Measurements from ENCODE around the gene SH3TC1.

The SH3TC1 gene

GRCh38 chr4:8171984-8172924 lies 26.8 kb upstream of the SH3TC1 start:
- Histone ChIP-seq H3K4me3 (replicated peaks; ENCODE audit: insufficient read depth, low read length) (no peak overlapping the region), H3K27ac (replicated peaks) (no peak overlapping the region), H3K27me3 (ENCODE audit: insufficient read depth, poor library complexity, severe bottlenecking) (peaks cover 4% of the 10 kb centered on the region)
- DNase-seq (ENCODE audit: low read depth in 1 of 2, low spot score in 1 of 2), result no peak
- TF ChIP-seq SPI1 (IDR thresholded peaks at IDR 0.05; ENCODE audit: borderline replicate concordance, low read depth), result no peak
- no peak for TF ChIP-seq CTCF (IDR thresholded peaks at IDR 0.05; ENCODE audit: insufficient read depth, low read length)
- TF ChIP-seq POLR2AphosphoS5 (IDR thresholded peaks at IDR 0.05; ENCODE audit: low read depth), result no peak
- no peak for TF ChIP-seq GABPA (IDR thresholded peaks at IDR 0.05; ENCODE audit: low read depth)
- TF ChIP-seq REST (IDR thresholded peaks at IDR 0.05; ENCODE audit: insufficient replicate concordance, low read depth), result no peak

- Histone ChIP-seq H3K4me3 (replicated peaks; ENCODE audit: insufficient read depth, low read length) (no peak overlapping the region), H3K27me3 (ENCODE audit: insufficient read depth, poor library complexity, severe bottlenecking) (peaks cover 4% of the 10 kb centered on the region), H3K27ac (replicated peaks) (no peak overlapping the region)
- no peak for DNase-seq (ENCODE audit: low read depth in 1 of 2, low spot score in 1 of 2)
- TF ChIP-seq CTCF (IDR thresholded peaks at IDR 0.05; ENCODE audit: insufficient read depth, low read length) (no peak), GABPA (IDR thresholded peaks at IDR 0.05; ENCODE audit: low read depth) (no peak), SPI1 (IDR thresholded peaks at IDR 0.05; ENCODE audit: borderline replicate concordance, low read depth) (no peak)
Measured at GRCh38 chr4:8173492-8174242, 25.4 kb upstream of the SH3TC1 start.

- DNase-seq (ENCODE audit: low read depth in 1 of 2, low spot score in 1 of 2), result no peak
- Histone ChIP-seq H3K4me3 (replicated peaks; ENCODE audit: insufficient read depth, low read length) (no peak overlapping the region), H3K27ac (replicated peaks) (no peak overlapping the region), H3K27me3 (ENCODE audit: insufficient read depth, poor library complexity, severe bottlenecking) (peaks cover 4% of the 10 kb centered on the region)
- TF ChIP-seq CTCF (IDR thresholded peaks at IDR 0.05; ENCODE audit: insufficient read depth, low read length), result no peak
- TF ChIP-seq GABPA (IDR thresholded peaks at IDR 0.05; ENCODE audit: low read depth), result no peak
- TF ChIP-seq POLR2AphosphoS5 (IDR thresholded peaks at IDR 0.05; ENCODE audit: low read depth), result no peak
- no peak for TF ChIP-seq REST (IDR thresholded peaks at IDR 0.05; ENCODE audit: insufficient replicate concordance, low read depth)
- no peak for TF ChIP-seq SPI1 (IDR thresholded peaks at IDR 0.05; ENCODE audit: borderline replicate concordance, low read depth)
Measured at GRCh38 chr4:8174970-8175369, 24.1 kb upstream of the SH3TC1 start.
